ENCODE data around the gene IFNA8. TPM values are rescaled to one million over a fixed set of nuclear protein-coding genes. Genes with fewer than 3 reads are reported as not detected.

IFNA8 gene
- total and polyA plus RNA-seq, 8 donors = not detected

DNA sequence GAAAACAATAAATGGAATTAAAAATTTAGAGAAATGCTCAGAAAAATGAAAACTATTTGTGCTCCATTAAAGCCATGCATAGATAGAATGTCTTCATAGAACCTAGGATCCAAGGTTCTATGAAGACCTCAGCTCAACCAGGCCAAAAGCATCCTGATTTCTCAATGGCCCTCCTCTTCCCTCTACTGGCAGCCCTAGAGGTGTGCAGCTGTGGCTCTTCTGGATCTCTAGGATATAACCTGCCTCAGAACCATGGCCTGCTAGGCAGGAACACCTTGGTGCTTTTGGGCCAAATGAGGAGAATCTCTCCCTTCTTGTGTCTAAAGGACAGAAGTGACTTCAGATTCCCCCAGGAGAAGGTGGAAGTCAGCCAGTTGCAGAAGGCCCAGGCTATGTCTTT lies 46.4 kb downstream of the IFNA8 start:
- H3K36me3 ChIP-seq = no peaks in the 10 kb centered on the region
- H3K9me3 ChIP-seq = no peaks in the 10 kb centered on the region
- H3K27me3 ChIP-seq = no peaks in the 10 kb centered on the region
- H3K4me3 ChIP-seq = no peak overlapping the region
- H3K4me1 ChIP-seq = no peaks in the 10 kb centered on the region
- TF ChIP-seq, protein P1, sequence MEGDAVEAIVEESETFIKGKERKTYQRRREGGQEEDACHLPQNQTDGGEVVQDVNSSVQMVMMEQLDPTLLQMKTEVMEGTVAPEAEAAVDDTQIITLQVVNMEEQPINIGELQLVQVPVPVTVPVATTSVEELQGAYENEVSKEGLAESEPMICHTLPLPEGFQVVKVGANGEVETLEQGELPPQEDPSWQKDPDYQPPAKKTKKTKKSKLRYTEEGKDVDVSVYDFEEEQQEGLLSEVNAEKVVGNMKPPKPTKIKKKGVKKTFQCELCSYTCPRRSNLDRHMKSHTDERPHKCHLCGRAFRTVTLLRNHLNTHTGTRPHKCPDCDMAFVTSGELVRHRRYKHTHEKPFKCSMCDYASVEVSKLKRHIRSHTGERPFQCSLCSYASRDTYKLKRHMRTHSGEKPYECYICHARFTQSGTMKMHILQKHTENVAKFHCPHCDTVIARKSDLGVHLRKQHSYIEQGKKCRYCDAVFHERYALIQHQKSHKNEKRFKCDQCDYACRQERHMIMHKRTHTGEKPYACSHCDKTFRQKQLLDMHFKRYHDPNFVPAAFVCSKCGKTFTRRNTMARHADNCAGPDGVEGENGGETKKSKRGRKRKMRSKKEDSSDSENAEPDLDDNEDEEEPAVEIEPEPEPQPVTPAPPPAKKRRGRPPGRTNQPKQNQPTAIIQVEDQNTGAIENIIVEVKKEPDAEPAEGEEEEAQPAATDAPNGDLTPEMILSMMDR (IDR thresholded peaks at IDR 0.05) = peak; percentile 34 to 38
- intact Hi-C loops (cut with DNase I) = no loop called here
- DNase-seq (peak in 1 of 4 donors; percentile 7), ATAC-seq (peak; percentile 68)
- no peak overlapping the region for H3K27ac ChIP-seq

Other genes starting within 250 kb of the IFNA8 start
- not detected for gene IFNA21, start 242.5 kb upstream of the IFNA8 start, total RNA-seq
- gene IFNA21, start 242.5 kb upstream of the IFNA8 start, polyA plus RNA-seq (ENCODE audit: insufficient read length in 6 of 6) = not detected
- gene IFNA4, start 221.5 kb upstream of the IFNA8 start, total RNA-seq = not detected
- not detected for gene IFNA4, start 221.5 kb upstream of the IFNA8 start, polyA plus RNA-seq (ENCODE audit: insufficient read length in 6 of 6)
- gene IFNA7, start 206.9 kb upstream of the IFNA8 start, total RNA-seq = not detected
- not detected for gene IFNA7, start 206.9 kb upstream of the IFNA8 start, polyA plus RNA-seq (ENCODE audit: insufficient read length in 6 of 6)
- gene IFNA10, start 202.0 kb upstream of the IFNA8 start, total RNA-seq = not detected
- not detected for gene IFNA10, start 202.0 kb upstream of the IFNA8 start, polyA plus RNA-seq (ENCODE audit: insufficient read length in 6 of 6)
- gene IFNA16, start 191.8 kb upstream of the IFNA8 start, total RNA-seq = not detected
- not detected for gene IFNA16, start 191.8 kb upstream of the IFNA8 start, polyA plus RNA-seq (ENCODE audit: insufficient read length in 6 of 6)
- not detected for gene IFNA17, start 180.9 kb upstream of the IFNA8 start, total RNA-seq
- not detected for gene IFNA17, start 180.9 kb upstream of the IFNA8 start, polyA plus RNA-seq (ENCODE audit: insufficient read length in 6 of 6)
- not detected for gene IFNA14, start 169.1 kb upstream of the IFNA8 start, total RNA-seq
- gene IFNA14, start 169.1 kb upstream of the IFNA8 start, polyA plus RNA-seq (ENCODE audit: insufficient read length in 6 of 6) = not detected
- gene IFNA5, start 103.8 kb upstream of the IFNA8 start, total RNA-seq = not detected
- not detected for gene IFNA5, start 103.8 kb upstream of the IFNA8 start, polyA plus RNA-seq (ENCODE audit: insufficient read length in 6 of 6)
- 10 to 100 TPM; 21.6 to 23.4 TPM for gene KLHL9, start 73.7 kb upstream of the IFNA8 start, total RNA-seq
- gene KLHL9, start 73.7 kb upstream of the IFNA8 start, polyA plus RNA-seq (ENCODE audit: insufficient read length in 6 of 6) = 10 to 100 TPM; 39.1 to 45.5 (median 42.0) TPM
- gene IFNA6, start 58.2 kb upstream of the IFNA8 start, total RNA-seq = not detected
- gene IFNA6, start 58.2 kb upstream of the IFNA8 start, polyA plus RNA-seq (ENCODE audit: insufficient read length in 6 of 6) = not detected
- gene IFNA13, start 41.1 kb upstream of the IFNA8 start, total RNA-seq = not detected
- gene IFNA13, start 41.1 kb upstream of the IFNA8 start, polyA plus RNA-seq (ENCODE audit: insufficient read length in 6 of 6) = under 1 TPM in 1 of 6 donors, not detected in 5; 0.14 TPM
- not detected for gene IFNA2, start 23.7 kb upstream of the IFNA8 start, total RNA-seq
- gene IFNA2, start 23.7 kb upstream of the IFNA8 start, polyA plus RNA-seq (ENCODE audit: insufficient read length in 6 of 6) = under 1 TPM in 1 of 6 donors, not detected in 5; 0.13 TPM
- not detected for gene IFNA1, start 31.3 kb downstream of the IFNA8 start, total RNA-seq
- not detected for gene IFNA1, start 31.3 kb downstream of the IFNA8 start, polyA plus RNA-seq (ENCODE audit: insufficient read length in 6 of 6)
- gene IFNE, start 73.2 kb downstream of the IFNA8 start, total RNA-seq = not detected
- gene IFNE, start 73.2 kb downstream of the IFNA8 start, polyA plus RNA-seq (ENCODE audit: insufficient read length in 6 of 6) = under 1 TPM; 0.10 to 0.58 (median 0.20) TPM